CD4-positive, CD25-positive, alpha-beta regulatory T cell (primary cell): ENCODE measurements around the gene PRDM11. TPM values are rescaled to one million over a fixed set of nuclear protein-coding genes. Genes with fewer than 3 reads are reported as not detected.

Experiments used
- ATAC-seq, 2 donors: fragments of 150-1000 bp; cut with Tn5 transposase; one replicate each; pipeline ENCODE4 v1.10.0; 2021; ENCODE audit warnings: low read depth in 2 of 2, moderate number of reproducible peaks in 2 of 2, moderate library complexity in 1 of 2
- DNase-seq, 3 donors: peaks; one replicate each; pipeline versions ENCODE4 v3.0.0 to v3.0.0-alpha.2; 2012 to 2022; ENCODE audit warnings: mixed read lengths in 1 of 3
- H3K27ac ChIP-seq: one replicate; pipeline ENCODE4 v1.7.0; 2013; ENCODE audit warnings: mild to moderate bottlenecking, low read length; ENCODE audit not compliant: insufficient read depth, poor library complexity, severe bottlenecking
- H3K27me3 ChIP-seq: one replicate; pipeline ENCODE4 v1.7.0; 2013; ENCODE audit warnings: low read length; ENCODE audit not compliant: control insufficient read depth, insufficient read depth
- H3K36me3 ChIP-seq: one replicate; pipeline ENCODE4 v1.7.0; 2013; ENCODE audit warnings: mild to moderate bottlenecking, low read length, moderate library complexity; ENCODE audit not compliant: control insufficient read depth, insufficient read depth
- H3K4me1 ChIP-seq: 2 replicates; pipeline ENCODE4 v1.7.0; 2013; ENCODE audit warnings: mild to moderate bottlenecking, low read length; ENCODE audit not compliant: insufficient read depth, control insufficient read depth, poor library complexity, severe bottlenecking
- H3K4me3 ChIP-seq: one replicate; pipeline ENCODE4 v1.7.0; 2013; ENCODE audit warnings: low read depth, mild to moderate bottlenecking, low read length, moderate library complexity
- H3K9me3 ChIP-seq, 2 experiments: 1 replicate in 1 of 2; 2 replicates in 1 of 2; pipeline ENCODE4 v1.7.0; 2013; ENCODE audit warnings: low read length in 2 of 2, mild to moderate bottlenecking in 1 of 2, moderate library complexity in 1 of 2; ENCODE audit not compliant: control insufficient read depth in 2 of 2
- H3K27ac Mint-ChIP-seq, 3 donors: one replicate each; pipeline ENCODE4 v1.8.0; 2020 to 2022; ENCODE audit warnings: mild to moderate bottlenecking in 3 of 3, mixed read lengths in 3 of 3, moderate library complexity in 2 of 3
- H3K27me3 Mint-ChIP-seq: one replicate; pipeline ENCODE4 v1.8.0; 2022; ENCODE audit warnings: mild to moderate bottlenecking, mixed read lengths
- H3K36me3 Mint-ChIP-seq: one replicate; pipeline ENCODE4 v1.8.0; 2020; ENCODE audit warnings: mixed read lengths
- H3K4me1 Mint-ChIP-seq, 4 donors: one replicate each; pipeline ENCODE4 v1.8.0; 2020 to 2022; ENCODE audit warnings: mixed read lengths in 4 of 4, mild to moderate bottlenecking in 1 of 4
- H3K4me3 Mint-ChIP-seq, 4 donors: one replicate each; pipeline ENCODE4 v1.8.0; 2020 to 2022; ENCODE audit warnings: mild to moderate bottlenecking in 4 of 4, mixed read lengths in 4 of 4, moderate library complexity in 3 of 4
- H3K9me3 Mint-ChIP-seq, 7 donors: one replicate each; pipeline ENCODE4 v1.8.0; 2020 to 2022; ENCODE audit warnings: mixed read lengths in 7 of 7, mild to moderate bottlenecking in 3 of 7, moderate library complexity in 2 of 7
- polyA plus RNA-seq, 4 donors: library from polyadenylated mRNA; unstranded; fragments of 300-500 nt; fragmentation: Illumina TruSeq; gene quantifications; one replicate each; pipeline ENCODE4 v1.2.3, GENCODE V29; 2021
- total RNA-seq: library from RNA; stranded (reverse); gene quantifications from one replicate; pipeline ENCODE4 v1.2.3, GENCODE V29; 2022

Gene PRDM11
- total and polyA plus RNA-seq, 5 donors from 2014 or later, result 0.37 to 9.0 (median 0.65) TPM

GRCh38 chr11:45149483-45150056, 3.1 kb downstream of the PRDM11 start:
- Mint-ChIP-seq H3K9me3 (no peaks in the 10 kb centered on the region), H3K27ac (peak overlapping the region in 1 of 3 donors; percentile 2), H3K4me1 (peaks cover 0 to 50% (median 30%) of the 10 kb centered on the region in 4 donors), H3K4me3 (peak overlapping the region in 2 of 4 donors; percentile 92 to 95), H3K27me3 (peaks cover 12% of the 10 kb centered on the region), H3K36me3 (peaks cover 5% of the 10 kb centered on the region)
- H3K36me3 ChIP-seq, result no peaks in the 10 kb centered on the region
- no peak overlapping the region for H3K4me3 ChIP-seq
- no peak for DNase-seq
- peaks cover 15% of the 10 kb centered on the region for H3K4me1 ChIP-seq
- no peaks in the 10 kb centered on the region for H3K27me3 ChIP-seq
- H3K9me3 ChIP-seq, result no peaks in the 10 kb centered on the region
- ATAC-seq, result no peak
- H3K27ac ChIP-seq, result no peak overlapping the region

- Mint-ChIP-seq H3K4me1 (peaks cover 0 to 47% (median 29%) of the 10 kb centered on the region in 4 donors), H3K27ac (peak overlapping the region in 1 of 3 donors; percentile 2), H3K9me3 (no peaks in the 10 kb centered on the region), H3K4me3 (peak overlapping the region in 2 of 4 donors; percentile 9 to 20), H3K27me3 (peaks cover 12% of the 10 kb centered on the region), H3K36me3 (peaks cover 5% of the 10 kb centered on the region)
- no peaks in the 10 kb centered on the region for H3K36me3 ChIP-seq
- peaks cover 14% of the 10 kb centered on the region for H3K4me1 ChIP-seq
- H3K9me3 ChIP-seq, result no peaks in the 10 kb centered on the region
- H3K4me3 ChIP-seq, result no peak overlapping the region
- no peak overlapping the region for H3K27ac ChIP-seq
- DNase-seq (no peak), ATAC-seq (no peak)
- H3K27me3 ChIP-seq, result no peaks in the 10 kb centered on the region
Measured at GRCh38 chr11:45150301-45150700, 3.9 kb downstream of the PRDM11 start.

GRCh38 chr11:45150943-45151342, 4.5 kb downstream of the PRDM11 start:
- Histone ChIP-seq H3K9me3 (no peaks in the 10 kb centered on the region), H3K27ac (no peak overlapping the region), H3K4me1 (peaks cover 8% of the 10 kb centered on the region), H3K27me3 (no peaks in the 10 kb centered on the region), H3K36me3 (no peaks in the 10 kb centered on the region), H3K4me3 (no peak overlapping the region)
- no peak overlapping the region for H3K27ac Mint-ChIP-seq
- no peaks in the 10 kb centered on the region for H3K9me3 Mint-ChIP-seq
- no peak for DNase-seq
- no peak for ATAC-seq
- peaks cover 7% of the 10 kb centered on the region for H3K27me3 Mint-ChIP-seq
- H3K4me3 Mint-ChIP-seq, result no peak overlapping the region
- H3K36me3 Mint-ChIP-seq, result peaks cover 5% of the 10 kb centered on the region
- peaks cover 0 to 42% (median 27%) of the 10 kb centered on the region in 4 donors for H3K4me1 Mint-ChIP-seq

GRCh38 chr11:45151362-45151982, 5.0 kb downstream of the PRDM11 start:
- no peak overlapping the region for H3K27ac ChIP-seq
- ATAC-seq (no peak), DNase-seq (no peak)
- Mint-ChIP-seq H3K36me3 (peaks cover 5% of the 10 kb centered on the region), H3K27ac (no peak overlapping the region), H3K27me3 (peaks cover 5% of the 10 kb centered on the region), H3K9me3 (no peaks in the 10 kb centered on the region), H3K4me1 (peaks cover 0 to 39% (median 29%) of the 10 kb centered on the region in 4 donors), H3K4me3 (no peak overlapping the region)
- no peak overlapping the region for H3K4me3 ChIP-seq
- H3K9me3 ChIP-seq, result no peaks in the 10 kb centered on the region
- H3K36me3 ChIP-seq, result no peaks in the 10 kb centered on the region
- peaks cover 3% of the 10 kb centered on the region for H3K4me1 ChIP-seq
- no peaks in the 10 kb centered on the region for H3K27me3 ChIP-seq

GRCh38 chr11:45152740-45153595, 6.5 kb downstream of the PRDM11 start:
- Histone ChIP-seq H3K36me3 (no peaks in the 10 kb centered on the region), H3K27ac (no peak overlapping the region), H3K4me1 (peaks cover 3% of the 10 kb centered on the region), H3K4me3 (no peak overlapping the region), H3K9me3 (no peaks in the 10 kb centered on the region), H3K27me3 (no peaks in the 10 kb centered on the region)
- peaks cover 0 to 42% (median 30%) of the 10 kb centered on the region in 4 donors for H3K4me1 Mint-ChIP-seq
- H3K36me3 Mint-ChIP-seq, result peaks cover 9% of the 10 kb centered on the region
- H3K4me3 Mint-ChIP-seq, result no peak overlapping the region
- H3K27me3 Mint-ChIP-seq, result peaks cover 5% of the 10 kb centered on the region
- no peaks in the 10 kb centered on the region for H3K9me3 Mint-ChIP-seq
- ATAC-seq (no peak), DNase-seq (no peak)
- H3K27ac Mint-ChIP-seq, result peak overlapping the region in 1 of 3 donors; percentile 9

GRCh38 chr11:45154276-45154675, 7.8 kb downstream of the PRDM11 start:
- Histone ChIP-seq H3K36me3 (no peaks in the 10 kb centered on the region), H3K4me3 (no peak overlapping the region), H3K4me1 (no peaks in the 10 kb centered on the region), H3K9me3 (no peaks in the 10 kb centered on the region), H3K27ac (no peak overlapping the region), H3K27me3 (no peaks in the 10 kb centered on the region)
- H3K27ac Mint-ChIP-seq, result no peak overlapping the region
- H3K4me3 Mint-ChIP-seq, result no peak overlapping the region
- H3K4me1 Mint-ChIP-seq, result peaks cover 0 to 34% (median 19%) of the 10 kb centered on the region in 4 donors
- H3K36me3 Mint-ChIP-seq, result peaks cover 9% of the 10 kb centered on the region
- ATAC-seq, result no peak
- H3K27me3 Mint-ChIP-seq, result peaks cover 1% of the 10 kb centered on the region
- no peaks in the 10 kb centered on the region for H3K9me3 Mint-ChIP-seq
- DNase-seq, result no peak

- no peaks in the 10 kb centered on the region for H3K27me3 Mint-ChIP-seq
- H3K27ac Mint-ChIP-seq, result peak overlapping the region in 1 of 3 donors; percentile 73
- H3K9me3 Mint-ChIP-seq, result no peaks in the 10 kb centered on the region
- Histone ChIP-seq H3K4me3 (no peak overlapping the region), H3K27ac (no peak overlapping the region), H3K36me3 (no peaks in the 10 kb centered on the region), H3K9me3 (no peaks in the 10 kb centered on the region), H3K4me1 (no peaks in the 10 kb centered on the region), H3K27me3 (no peaks in the 10 kb centered on the region)
- DNase-seq (no peak), ATAC-seq (no peak)
- H3K4me1 Mint-ChIP-seq, result peaks cover 0 to 36% (median 21%) of the 10 kb centered on the region in 4 donors
- peaks cover 9% of the 10 kb centered on the region for H3K36me3 Mint-ChIP-seq
- no peak overlapping the region for H3K4me3 Mint-ChIP-seq
Measured at GRCh38 chr11:45155058-45155551, 8.7 kb downstream of the PRDM11 start.
